Activated T-helper 1 cell treated with anti-CD3 and anti-CD28 coated beads, Interleukin-12 subunit alpha, Interleukin-12 subunit beta, Interleukin-2, Interleukin-4 antibody, amounts not matched to agents 30 ng/mL and 10 ng/mL and 1 ng/mL, durations not matched to agents 14 hours and 24 hours and 36 hours (primary cell): Measurements from ENCODE around the gene SPATA9. TPM values are rescaled to one million over a fixed set of nuclear protein-coding genes. Genes with fewer than 3 reads are reported as not detected.

Source experiments
- DNase-seq: peaks from one replicate; pipeline ENCODE4 v3.0.0; 2021; ENCODE audit warnings: low spot score
- H3K27ac Mint-ChIP-seq: one replicate; pipeline ENCODE4 v1.8.0; 2021; ENCODE audit warnings: mild to moderate bottlenecking, mixed read lengths
- H3K27me3 Mint-ChIP-seq: one replicate; pipeline ENCODE4 v1.8.0; 2022; ENCODE audit warnings: mild to moderate bottlenecking, moderate library complexity, mixed read lengths; ENCODE audit not compliant: insufficient read depth
- H3K36me3 Mint-ChIP-seq: one replicate; pipeline ENCODE4 v1.8.0; 2021; ENCODE audit warnings: low read depth, mixed read lengths
- H3K4me1 Mint-ChIP-seq: one replicate; pipeline ENCODE4 v1.8.0; 2021; ENCODE audit warnings: low read depth, mixed read lengths
- H3K4me3 Mint-ChIP-seq: one replicate; pipeline ENCODE4 v1.8.0; 2021; ENCODE audit warnings: mild to moderate bottlenecking, moderate library complexity, mixed read lengths
- H3K9me3 Mint-ChIP-seq: one replicate; pipeline ENCODE4 v1.8.0; 2021; ENCODE audit warnings: mixed read lengths
- intact Hi-C: fragments of 100-400 bp; cut with micrococcal nuclease; formaldehyde crosslinking; loops from one replicate; pipeline ENCODE4 v1.15.1; 2024
- total RNA-seq: library from RNA; stranded (reverse); gene quantifications from 2 replicates; pipeline ENCODE4 v1.2.3, GENCODE V29; 2022

Gene SPATA9
- total RNA-seq, 1 donor from 2014 or later, result not detected

- DNase-seq, result no peak
- Mint-ChIP-seq H3K27me3 (peaks cover 20% of the 10 kb centered on the region), H3K9me3 (no peaks in the 10 kb centered on the region), H3K4me3 (no peak overlapping the region), H3K4me1 (peaks cover 23% of the 10 kb centered on the region), H3K36me3 (no peaks in the 10 kb centered on the region), H3K27ac (no peak overlapping the region)
- intact Hi-C loops, result no loop called here
Observed at GRCh38 chr5:95624368-95624767, 58.4 kb downstream of the SPATA9 start.

- no peak overlapping the region for H3K4me3 Mint-ChIP-seq
- no peak overlapping the region for H3K27ac Mint-ChIP-seq
- intact Hi-C loops, result no loop called here
- H3K9me3 Mint-ChIP-seq, result no peaks in the 10 kb centered on the region
- no peak for DNase-seq
- peaks cover 24% of the 10 kb centered on the region for H3K27me3 Mint-ChIP-seq
- peaks cover 29% of the 10 kb centered on the region for H3K4me1 Mint-ChIP-seq
- H3K36me3 Mint-ChIP-seq, result peaks cover under 1% of the 10 kb centered on the region
Observed at GRCh38 chr5:95623706-95624105, 59.1 kb downstream of the SPATA9 start.

- H3K27ac Mint-ChIP-seq, result peak overlapping the region; percentile 84
- peak; percentile 17 for DNase-seq
Observed at GRCh38 chr5:95621839-95622629, 60.8 kb downstream of the SPATA9 start.

GRCh38 chr5:95620870-95621838, 61.6 kb downstream of the SPATA9 start:
- peak overlapping the region; percentile 77 for H3K4me3 Mint-ChIP-seq
- peaks cover 35% of the 10 kb centered on the region for H3K4me1 Mint-ChIP-seq
- DNase-seq, result peak; percentile 21
- no peaks in the 10 kb centered on the region for H3K9me3 Mint-ChIP-seq
- peaks cover 26% of the 10 kb centered on the region for H3K27me3 Mint-ChIP-seq
- peaks cover 3% of the 10 kb centered on the region for H3K36me3 Mint-ChIP-seq
- H3K27ac Mint-ChIP-seq, result peak overlapping the region; percentile 84
- intact Hi-C loops, result loop anchor here (1.0 kb wide), 2 partner anchors 25 to 66 kb away; partner anchors contain the start of genes ARSK and RFESD

More at GRCh38 chr5:95621839-95622629, 60.8 kb downstream of the SPATA9 start:
- H3K4me1 Mint-ChIP-seq, result peaks cover 35% of the 10 kb centered on the region
- peak overlapping the region; percentile 77 for H3K4me3 Mint-ChIP-seq
- peaks cover 3% of the 10 kb centered on the region for H3K36me3 Mint-ChIP-seq
- H3K27me3 Mint-ChIP-seq, result peaks cover 28% of the 10 kb centered on the region
- intact Hi-C loops, result loop anchor here (1.0 kb wide), 3 partner anchors 10 to 67 kb away; partner anchors contain the start of genes ARSK and RFESD
- H3K9me3 Mint-ChIP-seq, result no peaks in the 10 kb centered on the region

- intact Hi-C loops, result no loop called here
- Mint-ChIP-seq H3K27ac (peak within 1 kb of the TSS; percentile 72), H3K4me1 (peaks cover 38% of the 10 kb centered on the region), H3K9me3 (no peaks in the 10 kb centered on the region), H3K4me3 (peak within 1 kb of the TSS; percentile 83), H3K36me3 (peaks cover 3% of the 10 kb centered on the region), H3K27me3 (peaks cover 22% of the 10 kb centered on the region)
- peak; percentile 46 for DNase-seq
Observed at GRCh38 chr5:95620030-95620869, 62.5 kb downstream of the SPATA9 start, which contains the start of gene GPR150. Gene GPR150, plus strand, starts transcription at chr5:95620087. Its CDS starts 189 bp downstream, at chr5:95620276.

GRCh38 chr5:95619514-95620029, 63.2 kb downstream of the SPATA9 start:
- H3K27ac Mint-ChIP-seq, result peak overlapping the region; percentile 72
- no peaks in the 10 kb centered on the region for H3K9me3 Mint-ChIP-seq
- peaks cover 3% of the 10 kb centered on the region for H3K36me3 Mint-ChIP-seq
- H3K4me1 Mint-ChIP-seq, result peaks cover 45% of the 10 kb centered on the region
- H3K27me3 Mint-ChIP-seq, result peaks cover 21% of the 10 kb centered on the region
- no peak for DNase-seq
- intact Hi-C loops, result no loop called here
- peak overlapping the region; percentile 83 for H3K4me3 Mint-ChIP-seq

GRCh38 chr5:95619096-95619495, 63.7 kb downstream of the SPATA9 start:
- Mint-ChIP-seq H3K36me3 (peaks cover 3% of the 10 kb centered on the region), H3K27ac (no peak overlapping the region), H3K27me3 (peaks cover 20% of the 10 kb centered on the region), H3K4me1 (peaks cover 47% of the 10 kb centered on the region), H3K9me3 (no peaks in the 10 kb centered on the region), H3K4me3 (peak overlapping the region; percentile 83)
- intact Hi-C loops, result no loop called here
- no peak for DNase-seq

- peaks cover 39% of the 10 kb centered on the region for H3K4me1 Mint-ChIP-seq
- no peak for DNase-seq
- peaks cover 17% of the 10 kb centered on the region for H3K27me3 Mint-ChIP-seq
- H3K27ac Mint-ChIP-seq, result no peak overlapping the region
- H3K36me3 Mint-ChIP-seq, result peaks cover 13% of the 10 kb centered on the region
- intact Hi-C loops, result no loop called here
- no peak overlapping the region for H3K4me3 Mint-ChIP-seq
- peaks cover 14% of the 10 kb centered on the region for H3K9me3 Mint-ChIP-seq
Observed at GRCh38 chr5:95617057-95617456, 65.7 kb downstream of the SPATA9 start.

GRCh38 chr5:95615164-95615467, 67.7 kb downstream of the SPATA9 start:
- Mint-ChIP-seq H3K27me3 (peaks cover 13% of the 10 kb centered on the region), H3K4me1 (peaks cover 31% of the 10 kb centered on the region), H3K4me3 (no peak overlapping the region), H3K36me3 (peaks cover 13% of the 10 kb centered on the region), H3K27ac (no peak overlapping the region), H3K9me3 (peaks cover 14% of the 10 kb centered on the region)
- intact Hi-C loops, result loop anchor here (1.0 kb wide), 2 partner anchors 24 to 60 kb away; partner anchors contain the start of gene ARSK
- no peak for DNase-seq

- H3K36me3 Mint-ChIP-seq, result peaks cover 11% of the 10 kb centered on the region
- H3K27me3 Mint-ChIP-seq, result peaks cover 3% of the 10 kb centered on the region
- H3K4me3 Mint-ChIP-seq, result no peak overlapping the region
- intact Hi-C loops, result no loop called here
- H3K27ac Mint-ChIP-seq, result no peak overlapping the region
- peaks cover 14% of the 10 kb centered on the region for H3K9me3 Mint-ChIP-seq
- H3K4me1 Mint-ChIP-seq, result peaks cover 15% of the 10 kb centered on the region
- DNase-seq, result no peak
Observed at GRCh38 chr5:95613514-95613913, 69.3 kb downstream of the SPATA9 start.

GRCh38 chr5:95611396-95611795, 71.4 kb downstream of the SPATA9 start:
- no peaks in the 10 kb centered on the region for H3K27me3 Mint-ChIP-seq
- peaks cover 10% of the 10 kb centered on the region for H3K36me3 Mint-ChIP-seq
- no peak overlapping the region for H3K4me3 Mint-ChIP-seq
- peaks cover 14% of the 10 kb centered on the region for H3K9me3 Mint-ChIP-seq
- peaks cover 11% of the 10 kb centered on the region for H3K4me1 Mint-ChIP-seq
- intact Hi-C loops, result no loop called here
- H3K27ac Mint-ChIP-seq, result no peak overlapping the region
- DNase-seq, result no peak

- Mint-ChIP-seq H3K9me3 (peaks cover 14% of the 10 kb centered on the region), H3K4me3 (no peak overlapping the region), H3K36me3 (peaks cover 10% of the 10 kb centered on the region), H3K4me1 (peaks cover 11% of the 10 kb centered on the region), H3K27ac (no peak overlapping the region), H3K27me3 (no peaks in the 10 kb centered on the region)
- intact Hi-C loops, result no loop called here
- DNase-seq, result no peak
Observed at GRCh38 chr5:95610546-95610945, 72.2 kb downstream of the SPATA9 start.
